ENCODE measurements around the gene C1orf115.

Gene C1orf115

GRCh38 chr1:220689666-220690065 lies 497 bp upstream of the C1orf115 start:
- Histone ChIP-seq H4K20me1 (ENCODE audit: low read depth, low read length) (no peaks in the 10 kb centered on the region), H3K9me2 (replicated peaks; ENCODE audit: insufficient read depth, low read length) (no peaks in the 10 kb centered on the region), H3K27ac (ENCODE audit: low read depth, low read length) (no peak overlapping the region), H3K27me3 (ENCODE audit: low read length) (no peaks in the 10 kb centered on the region), H3K4me3 (ENCODE audit: insufficient read depth, low read length, poor library complexity, severe bottlenecking) (no peak overlapping the region), H3K9me3 (ENCODE audit: insufficient read depth, low read length) (no peaks in the 10 kb centered on the region), H3K36me3 (ENCODE audit: low read length) (no peaks in the 10 kb centered on the region), H3K79me2 (ENCODE audit: insufficient read depth, low read length) (no peaks in the 10 kb centered on the region), H3K9ac (ENCODE audit: low read length) (no peak overlapping the region), H2AFZ (ENCODE audit: low read depth, low read length, severe bottlenecking) (no peak overlapping the region), H3F3A (ENCODE audit: insufficient read depth) (no peaks in the 10 kb centered on the region), H3K4me2 (ENCODE audit: low read depth, low read length, poor library complexity, severe bottlenecking) (no peak overlapping the region)
- no peak for TF ChIP-seq EZH2phosphoT487 (conservative IDR thresholded peaks at IDR 0.05; ENCODE audit: low read length)
- no peak for TF ChIP-seq CTCF (IDR thresholded peaks at IDR 0.05; ENCODE audit: insufficient read depth, low read length, poor library complexity, severe bottlenecking)

- Histone ChIP-seq H3K27ac (ENCODE audit: low read depth, low read length) (no peak overlapping the region), H3K36me3 (ENCODE audit: low read length) (no peaks in the 10 kb centered on the region), H3F3A (ENCODE audit: insufficient read depth) (no peaks in the 10 kb centered on the region), H3K4me2 (ENCODE audit: low read depth, low read length, poor library complexity, severe bottlenecking) (no peak overlapping the region), H3K9ac (ENCODE audit: low read length) (no peak overlapping the region), H3K27me3 (ENCODE audit: low read length) (no peaks in the 10 kb centered on the region), H3K4me3 (ENCODE audit: insufficient read depth, low read length, poor library complexity, severe bottlenecking) (no peak overlapping the region), H4K20me1 (ENCODE audit: low read depth, low read length) (no peaks in the 10 kb centered on the region), H2AFZ (ENCODE audit: low read depth, low read length, severe bottlenecking) (no peak overlapping the region), H3K9me2 (replicated peaks; ENCODE audit: insufficient read depth, low read length) (no peaks in the 10 kb centered on the region), H3K79me2 (ENCODE audit: insufficient read depth, low read length) (no peaks in the 10 kb centered on the region), H3K9me3 (ENCODE audit: insufficient read depth, low read length) (no peaks in the 10 kb centered on the region)
- TF ChIP-seq EZH2phosphoT487 (conservative IDR thresholded peaks at IDR 0.05; ENCODE audit: low read length) (no peak), CTCF (IDR thresholded peaks at IDR 0.05; ENCODE audit: insufficient read depth, low read length, poor library complexity, severe bottlenecking) (no peak)
These were observed 1.0 kb downstream of the C1orf115 start for GRCh38 chr1:220691053-220691684.

DNA sequence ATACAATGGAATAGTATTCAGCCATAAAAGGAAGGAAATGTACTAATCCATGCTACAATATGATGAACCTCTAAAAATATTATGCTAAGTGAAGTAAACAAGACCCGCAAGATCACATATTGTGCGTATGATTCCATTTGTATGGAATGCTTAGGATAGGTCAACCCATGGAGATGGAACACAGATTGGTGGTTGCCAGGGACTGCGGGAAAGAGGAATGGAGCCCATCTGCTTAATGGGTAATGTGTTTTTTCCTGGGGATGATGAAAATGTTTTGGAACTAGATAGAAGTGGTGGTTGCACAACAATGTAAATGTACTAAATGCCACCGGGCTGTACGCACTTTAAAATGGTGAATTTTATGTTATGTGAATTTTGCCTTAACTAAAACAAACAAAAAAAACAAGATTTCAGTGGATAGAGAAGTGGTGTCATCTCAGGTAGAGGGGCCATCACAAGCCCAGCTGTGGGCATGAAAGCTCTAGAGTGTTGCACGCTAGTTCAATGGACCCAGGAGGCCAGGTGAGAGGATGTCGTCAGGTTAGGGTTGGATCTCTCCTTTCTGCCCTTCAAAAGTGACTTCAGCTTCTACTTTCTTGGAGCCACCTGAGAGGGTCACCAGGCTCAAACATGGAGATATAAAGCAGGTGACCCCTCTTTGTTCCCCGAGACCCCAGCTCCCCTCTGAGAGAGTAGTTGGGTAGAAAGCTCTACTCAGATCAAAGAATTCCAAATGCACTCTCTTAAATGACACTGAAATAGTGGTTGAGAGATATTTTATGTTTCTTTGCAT lies 2.5 kb downstream of the C1orf115 start:
- H3K36me3 ChIP-seq (ENCODE audit: low read length): no peaks in the 10 kb centered on the region
- no peaks in the 10 kb centered on the region for H4K20me1 ChIP-seq (ENCODE audit: low read depth, low read length)
- no peak overlapping the region for H3K9ac ChIP-seq (ENCODE audit: low read length)
- no peaks in the 10 kb centered on the region for H3K9me2 ChIP-seq (replicated peaks; ENCODE audit: insufficient read depth, low read length)
- no peaks in the 10 kb centered on the region for H3K9me3 ChIP-seq (ENCODE audit: insufficient read depth, low read length)
- no peak overlapping the region for H3K27ac ChIP-seq (ENCODE audit: low read depth, low read length)
- H3F3A ChIP-seq (ENCODE audit: insufficient read depth): no peaks in the 10 kb centered on the region
- no peak overlapping the region for H2AFZ ChIP-seq (ENCODE audit: low read depth, low read length, severe bottlenecking)
- H3K79me2 ChIP-seq (ENCODE audit: insufficient read depth, low read length): no peaks in the 10 kb centered on the region
- no peak overlapping the region for H3K4me2 ChIP-seq (ENCODE audit: low read depth, low read length, poor library complexity, severe bottlenecking)
- no peak overlapping the region for H3K4me3 ChIP-seq (ENCODE audit: insufficient read depth, low read length, poor library complexity, severe bottlenecking)
- TF ChIP-seq CTCF (IDR thresholded peaks at IDR 0.05; ENCODE audit: insufficient read depth, low read length, poor library complexity, severe bottlenecking) (no peak), EZH2phosphoT487 (conservative IDR thresholded peaks at IDR 0.05; ENCODE audit: low read length) (no peak)
- no peaks in the 10 kb centered on the region for H3K27me3 ChIP-seq (ENCODE audit: low read length)
